Cortex of kidney (tissue), 1 donor: Measurements from ENCODE around the gene TP53AIP1.

ENCODE experiments used
- DNase-seq: peaks from one replicate; lab custom pipeline; 2025; lab: John Stamatoyannopoulos, UW

Gene TP53AIP1

GRCh38 chr11:128906185-128907050 lies 36.3 kb downstream of the TP53AIP1 start:
- DNase-seq: no peak

GRCh38 chr11:128905345-128906184 lies 37.1 kb downstream of the TP53AIP1 start:
- DNase-seq: no peak

GRCh38 chr11:128904656-128905344 lies 37.9 kb downstream of the TP53AIP1 start:
- DNase-seq: no peak

DNA sequence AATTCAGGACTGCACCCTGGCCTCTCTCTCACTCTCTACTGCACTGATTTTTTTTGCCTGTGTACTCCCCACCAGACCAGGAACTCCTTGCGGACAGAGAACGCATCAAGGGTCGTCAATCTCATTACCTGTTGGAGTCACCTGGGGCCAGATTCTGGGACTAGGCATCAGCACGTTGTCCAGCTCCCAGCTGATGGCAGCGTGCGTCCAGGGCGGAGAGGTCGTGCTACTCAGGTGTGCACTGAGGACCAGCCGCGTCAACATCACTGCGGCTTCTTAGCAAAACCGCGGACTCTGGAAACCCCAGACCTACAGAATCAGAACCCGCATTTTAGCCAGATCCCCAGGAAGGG lies 38.4 kb downstream of the TP53AIP1 start:
- DNase-seq: no peak

DNA sequence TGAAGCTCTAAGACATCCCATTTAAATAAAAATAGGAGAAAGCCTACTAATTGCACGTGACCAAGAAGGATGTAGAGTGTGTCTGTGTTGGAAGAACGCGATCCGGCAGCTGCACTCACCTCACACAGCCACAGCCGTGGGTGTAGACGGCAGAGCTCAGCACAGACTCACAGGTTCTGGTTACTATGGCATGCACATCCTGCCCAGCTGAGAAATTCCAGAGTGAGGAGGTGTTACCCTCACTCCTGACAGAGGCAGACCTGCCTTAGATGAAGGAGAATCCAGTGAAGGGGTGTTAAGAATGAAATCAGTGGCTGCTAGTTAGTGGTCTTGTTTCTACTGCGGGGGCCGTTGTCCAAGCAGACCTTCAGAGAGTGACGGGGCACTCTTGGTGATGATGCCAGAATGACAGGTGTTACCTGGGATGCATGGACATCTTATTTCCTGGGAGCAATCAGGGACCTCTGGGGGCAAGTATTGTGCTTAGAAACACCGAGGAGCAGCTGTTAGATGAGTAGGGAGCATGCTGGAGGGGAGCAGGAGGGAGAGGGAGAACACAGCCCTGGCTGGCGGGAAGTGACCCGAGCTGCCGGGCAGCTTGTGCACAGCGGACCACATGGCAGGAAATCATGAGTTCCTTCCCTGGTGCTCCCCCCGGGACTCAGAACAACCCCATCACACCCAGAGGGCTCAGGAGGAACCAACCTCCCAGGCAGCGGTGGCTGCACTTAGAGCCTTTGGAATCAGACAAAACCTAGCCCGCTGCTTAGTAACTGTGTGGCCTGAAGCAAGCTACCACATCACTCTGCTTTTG lies 39.2 kb downstream of the TP53AIP1 start:
- no peak for DNase-seq

DNA sequence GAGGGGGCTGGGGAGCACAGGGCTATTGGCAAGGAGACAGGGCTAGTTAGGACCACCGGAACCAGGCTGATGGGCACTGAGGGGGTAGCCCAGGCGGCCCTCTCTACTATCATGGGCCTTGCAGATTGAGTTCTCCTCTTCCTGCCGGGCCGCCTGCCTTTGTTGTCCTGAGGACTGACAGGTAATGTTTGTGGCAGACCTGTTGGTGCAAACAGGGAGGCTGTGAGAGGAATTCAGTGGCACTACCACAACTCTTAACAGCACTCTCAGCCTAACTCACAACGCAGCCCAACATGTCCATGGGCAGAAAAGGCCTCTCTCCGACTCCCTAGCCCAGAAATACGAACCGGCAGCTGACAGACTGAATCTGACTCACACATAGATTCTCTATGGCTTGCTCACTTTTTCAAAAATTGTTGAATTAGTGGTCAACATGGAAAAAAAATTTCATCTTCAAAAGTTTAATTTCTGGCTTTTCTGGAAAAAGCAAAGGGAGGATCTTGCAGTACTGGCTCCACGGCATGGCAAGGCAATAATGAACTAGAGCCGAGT lies 40.1 kb downstream of the TP53AIP1 start:
- DNase-seq: no peak

- DNase-seq: no peak
These were observed 40.8 kb downstream of the TP53AIP1 start for GRCh38 chr11:128901653-128902514.

GRCh38 chr11:128900468-128900867 lies 42.2 kb downstream of the TP53AIP1 start:
- DNase-seq: no peak

DNA sequence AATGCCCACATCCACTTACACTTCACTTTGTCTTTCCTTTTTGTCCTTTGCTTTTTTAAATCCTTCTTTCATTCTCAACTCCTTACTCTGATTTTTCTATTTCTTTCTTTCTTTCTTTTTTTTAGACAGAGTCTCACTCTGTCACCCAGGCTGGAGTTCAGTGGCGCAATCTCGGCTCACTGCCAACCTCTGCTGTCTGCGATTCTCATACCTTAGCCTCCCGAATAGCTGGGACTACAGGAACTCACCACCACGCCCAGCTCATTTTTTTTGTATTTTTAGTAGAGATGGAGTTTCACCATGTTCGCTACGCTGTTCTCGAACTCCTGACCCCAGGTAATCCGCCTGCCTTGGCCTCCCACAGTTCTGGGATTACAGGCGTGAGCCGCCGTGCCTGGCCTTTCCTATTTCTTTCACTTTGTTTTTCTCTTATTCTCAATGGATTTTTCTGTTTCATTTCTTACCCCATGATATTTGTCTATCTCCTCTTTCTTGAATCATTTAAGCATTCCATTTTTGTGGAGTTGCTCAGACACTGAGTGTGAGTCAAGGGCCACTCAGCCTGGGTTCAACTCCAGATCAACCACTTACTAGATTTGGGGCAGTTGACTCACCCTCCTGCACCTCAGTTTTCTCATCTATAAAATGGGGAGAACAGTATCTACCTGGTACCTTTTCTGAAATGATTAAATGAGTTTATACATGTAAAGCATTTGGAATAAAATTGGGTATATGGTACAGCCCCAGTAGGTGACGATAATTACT lies 43.9 kb downstream of the TP53AIP1 start:
- no peak for DNase-seq

DNA sequence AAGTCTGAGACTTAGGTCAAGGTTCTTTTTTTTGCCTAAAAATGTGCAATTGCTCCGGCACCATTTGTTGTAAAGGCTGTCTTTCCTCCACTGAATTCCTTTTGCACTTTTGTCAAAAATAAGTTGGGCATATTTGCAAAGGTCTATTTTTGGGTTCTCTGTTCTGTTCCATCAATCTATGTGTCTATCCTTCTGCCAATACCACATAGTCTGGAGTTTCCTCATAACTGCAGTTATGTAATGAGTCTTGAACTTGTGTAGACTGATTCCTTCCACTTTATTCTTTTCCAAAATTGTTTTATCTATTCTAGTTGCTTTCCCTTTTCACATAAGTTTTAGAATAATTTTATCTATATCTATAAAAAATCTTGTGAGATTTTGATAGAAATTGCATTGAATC lies 44.8 kb downstream of the TP53AIP1 start:
- DNase-seq: no peak

DNA sequence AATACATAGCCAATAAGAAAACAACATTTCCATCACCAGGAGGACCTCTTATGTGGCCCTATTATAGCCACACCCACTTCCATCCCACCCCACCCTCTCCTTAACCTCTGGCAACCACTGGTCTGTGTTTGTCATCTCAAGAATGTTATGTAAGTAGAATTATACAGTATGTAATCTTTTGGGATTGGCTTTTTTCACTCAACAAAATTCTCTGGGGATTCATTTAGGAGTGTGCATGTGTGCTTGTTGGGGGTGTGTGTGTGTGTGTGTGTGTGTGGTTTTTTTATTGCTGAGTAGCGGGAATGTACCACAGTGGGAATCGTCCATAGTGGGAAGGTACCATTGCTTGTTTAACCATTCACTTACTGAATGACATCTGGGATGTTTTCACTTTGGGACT lies 46.3 kb downstream of the TP53AIP1 start:
- no peak for DNase-seq

DNA sequence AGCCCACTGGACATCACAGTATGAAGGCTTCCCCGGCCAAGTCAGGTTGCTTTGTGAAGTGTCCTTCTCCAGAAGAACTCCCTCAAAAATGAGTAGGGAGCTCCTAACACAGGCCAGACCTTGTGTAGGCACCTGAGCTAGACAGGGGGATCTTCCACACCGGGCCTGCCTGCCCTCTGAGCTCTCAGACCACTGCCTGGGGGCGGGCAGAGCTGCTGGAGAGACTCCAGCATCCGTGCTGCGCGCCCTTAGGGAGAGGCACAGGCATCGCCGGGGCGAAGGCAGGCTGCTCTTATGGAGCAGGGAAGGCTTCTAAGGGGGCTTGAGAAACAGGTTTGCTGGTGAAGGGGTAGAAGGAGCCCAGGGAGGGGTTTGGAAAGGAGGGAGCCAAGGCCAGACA lies 47.1 kb downstream of the TP53AIP1 start:
- no peak for DNase-seq

GRCh38 chr11:128894685-128895084 lies 48.0 kb downstream of the TP53AIP1 start:
- no peak for DNase-seq

GRCh38 chr11:128894286-128894681 lies 48.4 kb downstream of the TP53AIP1 start:
- no peak for DNase-seq

- DNase-seq: no peak
These were observed 48.9 kb downstream of the TP53AIP1 start for GRCh38 chr11:128893578-128894285.

DNA sequence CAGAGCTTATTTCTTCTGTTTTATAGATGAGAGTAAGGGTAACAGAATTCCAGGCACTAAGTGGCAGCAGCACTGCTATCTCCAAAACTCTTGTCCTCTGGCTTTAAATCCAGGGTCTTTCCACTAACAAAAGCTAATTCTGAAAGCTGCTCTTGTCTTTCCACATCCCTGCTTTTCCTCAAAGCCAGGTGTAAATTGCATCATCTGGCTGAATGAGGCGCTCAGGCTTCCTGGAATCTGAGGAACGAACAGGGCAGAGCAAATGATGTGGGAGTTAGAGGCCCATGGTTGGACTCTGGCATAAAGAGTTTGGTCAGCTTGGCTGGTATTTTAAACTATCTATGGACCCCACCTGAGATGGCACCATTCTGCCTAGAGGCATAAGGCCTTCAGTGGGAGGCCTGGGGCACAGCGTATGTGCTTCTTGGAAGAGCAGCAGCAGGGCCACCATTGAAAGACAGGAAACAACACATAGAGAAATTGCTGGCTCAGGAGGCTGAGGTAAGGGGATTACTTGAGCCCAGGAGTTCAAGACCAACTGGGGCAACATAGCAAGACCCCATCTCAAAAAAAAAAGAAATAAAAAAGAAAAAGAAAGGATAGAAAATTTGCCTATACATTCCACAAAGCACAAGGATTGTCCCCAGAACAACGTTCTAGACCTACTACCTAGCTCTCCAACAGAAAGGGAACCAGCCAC lies 49.7 kb downstream of the TP53AIP1 start:
- no peak for DNase-seq

- DNase-seq: no peak
These were observed 50.7 kb downstream of the TP53AIP1 start for GRCh38 chr11:128891913-128892398.
